OCI-LY7 (cell line): ENCODE data around the gene ACTL7A. TPM values are rescaled to one million over a fixed set of nuclear protein-coding genes. Genes with fewer than 3 reads are reported as not detected.

Source experiments
- BruUV-seq: library from RNA; stranded (reverse); fragments of 400-500 nt; replicated peaks from 2 replicates; lab custom pipeline; 2021; lab: Mats Ljungman, UMichigan
- CTCF ChIA-PET: fragments of 300-600 bp; sonication (Branson Sonifier 250); formaldehyde crosslinking; loops from one replicate; lab custom pipeline; 2022; ENCODE audit warnings: antibody characterized with exemption; ENCODE audit not compliant: unreplicated experiment; lab: Charles Lee
- POLR2A ChIA-PET: fragments of 300-600 bp; sonication (Branson Sonifier 250); formaldehyde crosslinking; loops from one replicate; lab custom pipeline; 2022; ENCODE audit warnings: antibody characterized with exemption; lab: Charles Lee
- DNase-seq: peaks from one replicate; pipeline ENCODE4 v3.0.0-alpha.2; 2015; ENCODE audit warnings: low spot score
- H2AFZ ChIP-seq: fragments of 200-600 bp; sonication (generic), shearing (Covaris generic); 2 replicates; pipeline ENCODE4 v1.6.1; 2014; ENCODE audit warnings: mild to moderate bottlenecking, antibody characterized with exemption, low read length, moderate library complexity
- H3K27ac ChIP-seq: fragments of 200-600 bp; sonication (generic); 2 replicates; pipeline ENCODE4 v1.5.1; 2014; ENCODE audit warnings: mixed run types, low read depth, mild to moderate bottlenecking, moderate library complexity, low read length, inconsistent platforms; ENCODE audit not compliant: poor library complexity, severe bottlenecking
- H3K36me3 ChIP-seq: fragments of 200-600 bp; sonication (generic); 2 replicates; pipeline ENCODE4 v1.6.1; 2014; ENCODE audit warnings: mild to moderate bottlenecking, antibody characterized with exemption, low read length, moderate library complexity, mixed read lengths; ENCODE audit not compliant: insufficient read depth
- H3K4me1 ChIP-seq: fragments of 200-600 bp; sonication (generic); 2 replicates; pipeline ENCODE4 v1.5.1; 2014; ENCODE audit warnings: mild to moderate bottlenecking, low read length; ENCODE audit not compliant: insufficient read depth, poor library complexity, severe bottlenecking
- H3K4me2 ChIP-seq: fragments of 200-600 bp; sonication (generic); 2 replicates; pipeline ENCODE4 v1.6.1; 2014; ENCODE audit warnings: mild to moderate bottlenecking, low read length
- H3K4me3 ChIP-seq: fragments of 200-600 bp; sonication (generic); 2 replicates; pipeline ENCODE4 v1.5.1; 2014; ENCODE audit warnings: mild to moderate bottlenecking, low read depth, low read length; ENCODE audit not compliant: poor library complexity, severe bottlenecking
- H3K79me2 ChIP-seq: fragments of 200-600 bp; sonication (generic); 2 replicates; pipeline ENCODE4 v1.6.1; 2016; ENCODE audit warnings: low read depth, mild to moderate bottlenecking, low read length, moderate library complexity, mixed read lengths; ENCODE audit not compliant: insufficient read depth
- H3K9me2 ChIP-seq: fragments of 200-600 bp; sonication (generic); 2 replicates; pipeline ENCODE4 v1.6.1; 2016; ENCODE audit warnings: mild to moderate bottlenecking, low read length, mixed read lengths; ENCODE audit not compliant: insufficient read depth
- H3K9me3 ChIP-seq: fragments of 200-600 bp; sonication (generic); 2 replicates; pipeline ENCODE4 v1.6.1; 2014; ENCODE audit warnings: mild to moderate bottlenecking, mixed run types, low read length, mixed read lengths
- H4K20me1 ChIP-seq: fragments of 200-600 bp; sonication (generic); 2 replicates; pipeline ENCODE4 v1.6.1; 2014; ENCODE audit warnings: mild to moderate bottlenecking, antibody characterized with exemption, low read length, moderate library complexity, mixed read lengths; ENCODE audit not compliant: insufficient read depth
- CTCF ChIP-seq: fragments of 200-600 bp; sonication (generic); conservative IDR thresholded peaks from 2 replicates; pipeline ENCODE4 v1.5.1; 2014; ENCODE audit warnings: mild to moderate bottlenecking, antibody characterized with exemption, low read length, moderate library complexity, mixed read lengths
- EZH2phosphoT487 ChIP-seq: fragments of 200-600 bp; sonication (generic); IDR thresholded peaks from 2 replicates; pipeline ENCODE4 v1.6.1; 2018; ENCODE audit warnings: low read depth, borderline replicate concordance, mild to moderate bottlenecking, mixed run types, antibody characterized with exemption, low read length, moderate library complexity, mixed read lengths
- intact Hi-C: fragments of 100-400 bp; cut with micrococcal nuclease; formaldehyde crosslinking; loops from one replicate; pipeline ENCODE4 v1.10.0; 2022; ENCODE audit not compliant: unreplicated experiment
- small RNA-seq: library from RNA; depleted of rRNA; stranded (forward); fragments of <200 nt; gene quantifications from one replicate; pipeline ENCODE3, GENCODE V24; 2014
- total RNA-seq, 2 experiments: library from RNA; depleted of rRNA in 1 of 2; stranded (reverse); fragments of >200 nt in 1 of 2; shearing (Covaris generic) in 1 of 2; gene quantifications; 2 replicates each; pipeline ENCODE4 v1.2.3, GENCODE V29; 2014 to 2022

ACTL7A gene
- total RNA-seq, 2 experiments from 2014 or later, result not detected

GRCh38 chr9:108910402-108910801, 48.3 kb downstream of the ACTL7A start:
- ChIA-PET POLR2A (no interaction called here), CTCF (no interaction called here)
- Histone ChIP-seq H3K4me3 (no peak overlapping the region), H3K4me2 (no peak overlapping the region), H3K9me3 (no peaks in the 10 kb centered on the region), H3K9me2 (no peaks in the 10 kb centered on the region), H2AFZ (no peak overlapping the region), H4K20me1 (no peaks in the 10 kb centered on the region), H3K4me1 (no peaks in the 10 kb centered on the region), H3K27ac (no peak overlapping the region), H3K79me2 (no peaks in the 10 kb centered on the region), H3K36me3 (peaks cover 92% of the 10 kb centered on the region)
- TSS peak; percentile 19 for BruUV-seq
- no peak for DNase-seq
- TF ChIP-seq EZH2phosphoT487 (no peak), CTCF (no peak)
- intact Hi-C loops, result no loop called here

DNA sequence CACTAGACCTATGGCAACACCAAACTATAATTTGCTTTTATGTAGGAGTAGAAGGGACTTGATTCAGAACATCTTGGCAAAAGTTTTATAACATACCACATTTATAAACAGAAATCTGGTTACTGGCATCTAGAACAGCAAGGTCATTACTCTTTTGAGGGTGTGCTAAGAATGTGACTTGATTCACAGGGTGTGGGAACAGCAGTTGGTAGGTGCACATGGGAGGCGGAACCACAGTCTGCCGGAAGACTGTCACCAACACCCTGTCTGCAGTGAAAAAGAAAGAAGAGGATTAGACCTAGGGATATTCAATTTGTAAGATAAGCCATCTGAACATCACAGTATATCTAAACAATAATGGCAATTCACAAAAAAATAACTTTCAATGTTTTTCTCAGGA, 48.8 kb downstream of the ACTL7A start:
- H4K20me1 ChIP-seq, result no peaks in the 10 kb centered on the region
- intact Hi-C loops, result no loop called here
- BruUV-seq, result no TSS peak
- ChIA-PET CTCF (no interaction called here), POLR2A (no interaction called here)
- no peak overlapping the region for H2AFZ ChIP-seq
- TF ChIP-seq CTCF (no peak), EZH2phosphoT487 (no peak)
- no peak for DNase-seq
- no peak overlapping the region for H3K27ac ChIP-seq
- H3K9me2 ChIP-seq, result no peaks in the 10 kb centered on the region
- no peaks in the 10 kb centered on the region for H3K4me1 ChIP-seq
- peaks cover 92% of the 10 kb centered on the region for H3K36me3 ChIP-seq
- no peak overlapping the region for H3K4me2 ChIP-seq
- H3K79me2 ChIP-seq, result no peaks in the 10 kb centered on the region
- no peaks in the 10 kb centered on the region for H3K9me3 ChIP-seq
- H3K4me3 ChIP-seq, result no peak overlapping the region

- H2AFZ ChIP-seq, result no peak overlapping the region
- H3K4me2 ChIP-seq, result no peak overlapping the region
- no peaks in the 10 kb centered on the region for H3K9me2 ChIP-seq
- no peaks in the 10 kb centered on the region for H3K4me1 ChIP-seq
- no peak overlapping the region for H3K27ac ChIP-seq
- H3K4me3 ChIP-seq, result no peak overlapping the region
- TF ChIP-seq CTCF, result no peak
- no peak for TF ChIP-seq EZH2phosphoT487
- CTCF ChIA-PET, result no interaction called here
- no TSS peak for BruUV-seq
- DNase-seq, result no peak
- no peaks in the 10 kb centered on the region for H3K9me3 ChIP-seq
- H4K20me1 ChIP-seq, result no peaks in the 10 kb centered on the region
- H3K79me2 ChIP-seq, result no peaks in the 10 kb centered on the region
- intact Hi-C loops, result no loop called here
- POLR2A ChIA-PET, result interaction anchor here (0.7 kb wide), 1 partner anchor 210 kb away, joined by 3 read pairs; no protein-coding TSS in a partner anchor
- peaks cover 87% of the 10 kb centered on the region for H3K36me3 ChIP-seq
These were observed 49.8 kb downstream of the ACTL7A start for GRCh38 chr9:108911820-108912219.

Small RNA genes lying within 50 kb of the gene (small RNA-seq; reads per million reads assigned to genes)
- not detected for gene AL359692.1

Other genes with a start within 250 kb of the ACTL7A start
- not detected in 2 replicates for gene ACTL7B, start 6.3 kb upstream of the ACTL7A start, total RNA-seq (2014; rRNA removed; shearing (Covaris generic))
- gene ACTL7B, start 6.3 kb upstream of the ACTL7A start, total RNA-seq (2022), result not detected in 2 replicates
- gene ELP1, start 71.9 kb downstream of the ACTL7A start, total RNA-seq (2014; rRNA removed; shearing (Covaris generic)), result 32.5 and 42.0 TPM in 2 replicates
- 32.6 and 33.3 TPM in 2 replicates for gene ELP1, start 71.9 kb downstream of the ACTL7A start, total RNA-seq (2022)
- 7.0 and 7.5 TPM in 2 replicates for gene ABITRAM, start 72.1 kb downstream of the ACTL7A start, total RNA-seq (2014; rRNA removed; shearing (Covaris generic))
- 13.6 and 14.6 TPM in 2 replicates for gene ABITRAM, start 72.1 kb downstream of the ACTL7A start, total RNA-seq (2022)
- gene CTNNAL1, start 151.2 kb downstream of the ACTL7A start, total RNA-seq (2014; rRNA removed; shearing (Covaris generic)), result 31.2 and 32.0 TPM in 2 replicates
- gene CTNNAL1, start 151.2 kb downstream of the ACTL7A start, total RNA-seq (2022), result 35.3 and 38.5 TPM in 2 replicates